Panc1 (cell line): ENCODE results near the gene LINC01488. TPM values are rescaled to one million over a fixed set of nuclear protein-coding genes. Genes with fewer than 3 reads are reported as not detected.

Experiments used
- ATAC-seq: fragments of 200-7000 bp; cut with Tn5 transposase; 2 replicates; pipeline ENCODE4 v1.9.1; 2020; ENCODE audit warnings: mild to moderate bottlenecking, moderate library complexity
- BruUV-seq: library from RNA; stranded (reverse); fragments of 400-500 nt; replicated peaks from 2 replicates; lab custom pipeline; 2021; lab: Mats Ljungman, UMichigan
- CTCF ChIA-PET: fragments of 300-600 bp; sonication (Branson Sonifier 250); formaldehyde crosslinking; loops from one replicate; lab custom pipeline; 2022; ENCODE audit warnings: antibody characterized with exemption; lab: Charles Lee
- POLR2A ChIA-PET: fragments of 300-600 bp; sonication (Branson Sonifier 250); formaldehyde crosslinking; loops from one replicate; lab custom pipeline; 2022; ENCODE audit warnings: antibody characterized with exemption; lab: Charles Lee
- DNase-seq: peaks from one replicate; pipeline ENCODE4 v3.0.0-alpha.2; 2010; ENCODE audit warnings: low read depth, low spot score
- H3K27ac ChIP-seq: 2 replicates; pipeline ENCODE4 v1.5.1; 2011; ENCODE audit warnings: mild to moderate bottlenecking, low read length, inconsistent platforms
- H3K27me3 ChIP-seq: fragments of 200-500 bp; sonication (Bioruptor generic); 2 replicates; pipeline ENCODE4 v1.6.0; 2014; ENCODE audit warnings: low read length, inconsistent platforms; ENCODE audit not compliant: control insufficient read depth, insufficient read depth
- H3K36me3 ChIP-seq: fragments of 200-500 bp; sonication (Bioruptor generic); 2 replicates; pipeline ENCODE4 v1.5.1; 2014; ENCODE audit warnings: inconsistent platforms, mild to moderate bottlenecking, low read length, moderate library complexity; ENCODE audit not compliant: control insufficient read depth, insufficient read depth
- H3K4me1 ChIP-seq: 2 replicates; pipeline ENCODE4 v1.5.1; 2011; ENCODE audit warnings: inconsistent platforms, mild to moderate bottlenecking, low read length, moderate library complexity; ENCODE audit not compliant: control insufficient read depth, insufficient read depth
- H3K4me3 ChIP-seq, 2 experiments: 2 replicates each; pipeline ENCODE4 v1.5.1; 2011 to 2012; ENCODE audit warnings: low read depth in 2 of 2, low read length in 2 of 2, mild to moderate bottlenecking in 2 of 2, inconsistent platforms in 1 of 2, moderate library complexity in 1 of 2
- H3K9me3 ChIP-seq: fragments of 200-500 bp; sonication (Bioruptor generic); 2 replicates; pipeline ENCODE4 v1.5.1; 2014; ENCODE audit warnings: low read depth, mild to moderate bottlenecking, inconsistent platforms, low read length, moderate library complexity; ENCODE audit not compliant: control insufficient read depth, insufficient read depth
- CTCF ChIP-seq: fragments of 450-650 bp; IDR thresholded peaks from 2 replicates; pipeline ENCODE4 v1.5.1; 2017; ENCODE audit warnings: mild to moderate bottlenecking
- POLR2AphosphoS5 ChIP-seq: IDR thresholded peaks from 2 replicates; pipeline ENCODE4 v1.6.1; 2012; ENCODE audit warnings: mild to moderate bottlenecking, low read depth, low read length, moderate library complexity
- REST ChIP-seq, 2 experiments: IDR thresholded peaks; 2 replicates each; pipeline ENCODE4 v1.6.1; 2011 to 2012; ENCODE audit warnings: low read depth in 2 of 2, control low read depth in 1 of 2, low read length in 1 of 2, mild to moderate bottlenecking in 1 of 2, moderate library complexity in 1 of 2; ENCODE audit not compliant: insufficient read depth in 1 of 2
- SIN3A ChIP-seq: IDR thresholded peaks from 2 replicates; pipeline ENCODE4 v1.6.1; 2012; ENCODE audit warnings: low read depth, mild to moderate bottlenecking, low read length, moderate library complexity, borderline replicate concordance; ENCODE audit not compliant: insufficient read depth
- TCF7L2 ChIP-seq: IDR thresholded peaks from 2 replicates; pipeline ENCODE4 v1.6.1; 2011; ENCODE audit warnings: mild to moderate bottlenecking, low read depth, low read length, inconsistent platforms
- in situ Hi-C: cut with HindIII; loops from 2 replicates; pipeline ENCODE4 v1.10.0; 2016; ENCODE audit warnings: low sequenced_read_pairs, low pct_unique_long_range_greater_than_20kb
- intact Hi-C: fragments of 100-400 bp; cut with micrococcal nuclease; formaldehyde crosslinking; loops from one replicate; pipeline ENCODE4 v1.10.0; 2022; ENCODE audit not compliant: unreplicated experiment
- total RNA-seq: library from RNA; stranded (reverse); gene quantifications from one replicate; pipeline ENCODE4 v1.2.1, GENCODE V29; 2021; ENCODE audit not compliant: unreplicated experiment

Gene LINC01488
- total RNA-seq, 1 experiment from 2014 or later: not detected

- no peak for ATAC-seq
- Histone ChIP-seq H3K36me3 (no peaks in the 10 kb centered on the region), H3K4me1 (peaks cover 28% of the 10 kb centered on the region), H3K27ac (no peak overlapping the region), H3K9me3 (no peaks in the 10 kb centered on the region), H3K27me3 (no peaks in the 10 kb centered on the region), H3K4me3 (no peak overlapping the region)
- in situ Hi-C loops (no loop called here), intact Hi-C loops (no loop called here)
- CTCF ChIA-PET: no interaction called here
- no TSS peak for BruUV-seq
- POLR2A ChIA-PET: no interaction called here
- TF ChIP-seq CTCF (no peak), TCF7L2 (no peak), POLR2AphosphoS5 (no peak), SIN3A (no peak), REST (IDR thresholded peaks at IDR 0.05; ENCODE audit: insufficient read depth in 1 of 2, low read depth in 2 of 2, low read length in 1 of 2) (no peak)
- no peak for DNase-seq
These were observed 30.2 kb upstream of the LINC01488 start for GRCh38 chr11:69451289-69451688.

GRCh38 chr11:69452206-69452987, 29.1 kb upstream of the LINC01488 start:
- H3K27ac ChIP-seq: no peak overlapping the region; the same call in 1 of the 2 replicates
- intact Hi-C loops (no loop called here), in situ Hi-C loops (no loop called here)
- no peak for TF ChIP-seq TCF7L2
- TF ChIP-seq CTCF: no peak
- no peak for TF ChIP-seq POLR2AphosphoS5
- no peak for TF ChIP-seq REST (IDR thresholded peaks at IDR 0.05; ENCODE audit: insufficient read depth in 1 of 2, low read depth in 2 of 2, low read length in 1 of 2)
- TF ChIP-seq SIN3A: no peak
- H3K27me3 ChIP-seq: no peaks in the 10 kb centered on the region
- ChIA-PET POLR2A (no interaction called here), CTCF (no interaction called here)
- no peaks in the 10 kb centered on the region for H3K36me3 ChIP-seq
- no peak overlapping the region for H3K4me3 ChIP-seq
- BruUV-seq: no TSS peak
- no peak for ATAC-seq
- H3K9me3 ChIP-seq: no peaks in the 10 kb centered on the region
- DNase-seq: no peak
- peaks cover 25% of the 10 kb centered on the region for H3K4me1 ChIP-seq
